ENCODE data around the gene IGSF21.

The IGSF21 gene

GRCh38 chr1:18119289-18119688 lies 11.7 kb downstream of the IGSF21 start:
- no peak for TF ChIP-seq CTCF (conservative IDR thresholded peaks at IDR 0.05; ENCODE audit: low read length)
- no peak for DNase-seq (ENCODE audit: low read depth)
- no peak overlapping the region for H3K4me3 ChIP-seq (ENCODE audit: low read length)

DNA sequence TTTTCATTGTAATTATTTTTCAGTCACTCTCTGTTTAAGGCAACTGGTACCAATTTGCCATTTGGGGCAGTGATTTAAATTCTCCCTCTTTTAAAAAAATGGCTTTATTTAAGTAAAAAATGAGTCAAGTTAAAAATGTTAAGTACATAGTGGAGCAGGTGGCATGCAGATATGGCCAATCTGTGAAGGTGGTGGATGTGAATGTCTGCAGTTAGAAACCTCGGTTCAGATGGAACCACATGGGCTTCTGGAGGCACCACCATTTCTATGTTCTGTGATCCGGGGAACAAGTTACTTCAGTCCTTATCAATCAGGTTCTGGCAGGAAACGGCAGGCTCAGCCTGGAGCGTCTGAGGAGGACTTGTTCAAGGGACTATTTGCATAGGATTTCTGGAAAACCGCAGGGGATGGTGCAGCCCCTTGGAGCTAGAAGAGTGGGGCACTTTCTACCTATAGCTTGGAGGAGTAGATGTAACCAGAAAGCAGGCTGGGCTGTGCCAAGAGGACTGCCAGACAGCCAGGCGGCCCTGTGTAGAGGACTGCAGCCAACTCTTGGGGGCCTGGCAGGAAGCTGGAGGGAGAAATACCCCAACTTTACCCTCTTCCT lies 12.3 kb downstream of the IGSF21 start:
- no peak overlapping the region for H3K4me3 ChIP-seq (ENCODE audit: low read length)
- TF ChIP-seq CTCF (conservative IDR thresholded peaks at IDR 0.05; ENCODE audit: low read length): no peak
- DNase-seq (ENCODE audit: low read depth): no peak

- no peak for DNase-seq (ENCODE audit: low read depth)
- no peak overlapping the region for H3K4me3 ChIP-seq (ENCODE audit: low read length)
- no peak for TF ChIP-seq CTCF (conservative IDR thresholded peaks at IDR 0.05; ENCODE audit: low read length)
These were observed 13.0 kb downstream of the IGSF21 start for GRCh38 chr1:18120638-18121037.

GRCh38 chr1:18121072-18121820 lies 13.6 kb downstream of the IGSF21 start:
- no peak for TF ChIP-seq CTCF (conservative IDR thresholded peaks at IDR 0.05; ENCODE audit: low read length)
- no peak overlapping the region for H3K4me3 ChIP-seq (ENCODE audit: low read length)
- no peak for DNase-seq (ENCODE audit: low read depth)

- no peak overlapping the region for H3K4me3 ChIP-seq (ENCODE audit: low read length)
- TF ChIP-seq CTCF (conservative IDR thresholded peaks at IDR 0.05; ENCODE audit: low read length): no peak
- DNase-seq (ENCODE audit: low read depth): no peak
These were observed 15.9 kb downstream of the IGSF21 start for GRCh38 chr1:18123467-18123992.

DNA sequence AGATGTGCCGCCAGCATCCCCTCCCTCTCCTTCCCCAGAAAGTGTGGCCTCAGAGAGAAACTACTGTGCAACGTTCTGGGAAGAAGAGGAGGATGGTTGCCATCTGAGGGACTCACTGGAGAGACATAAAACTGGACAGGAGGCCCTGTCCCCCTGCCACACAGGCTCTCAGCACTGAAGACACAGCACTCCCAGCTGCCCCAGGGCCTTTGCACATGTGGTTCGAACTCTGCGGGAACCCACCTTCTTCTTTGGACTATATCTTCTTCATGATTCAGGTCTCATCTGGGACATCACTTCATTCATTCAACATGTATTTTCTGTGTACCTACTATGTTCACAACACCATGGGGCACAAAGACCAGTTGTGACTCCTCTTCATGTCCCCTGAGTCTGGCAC lies 17.4 kb downstream of the IGSF21 start:
- no peak overlapping the region for H3K4me3 ChIP-seq (ENCODE audit: low read length)
- DNase-seq (ENCODE audit: low read depth): no peak
- TF ChIP-seq CTCF (conservative IDR thresholded peaks at IDR 0.05; ENCODE audit: low read length): no peak

- TF ChIP-seq CTCF (conservative IDR thresholded peaks at IDR 0.05; ENCODE audit: low read length): no peak
- DNase-seq (ENCODE audit: low read depth): no peak
- no peak overlapping the region for H3K4me3 ChIP-seq (ENCODE audit: low read length)
These were observed 19.0 kb downstream of the IGSF21 start for GRCh38 chr1:18126616-18127015.

Data from AG10803 (cell line).